HepG2 (cell line): ENCODE results near the gene CRADD. TPM values are rescaled to one million over a fixed set of nuclear protein-coding genes. Genes with fewer than 3 reads are reported as not detected.

Source experiments
- ZNF407 ChIP-seq: sonication (generic); formaldehyde crosslinking; IDR thresholded peaks from one replicate; pipeline ENCODE4 v1.5.1; 2020; ENCODE audit warnings: mild to moderate bottlenecking, missing genetic modification reagents; ENCODE audit errors: not compliant biosample characterization
- polyA plus RNA-seq, 8 experiments: library from polyadenylated mRNA; depleted of rRNA in 3 of 8; stranded (reverse) in 7 of 8; unstranded in 1 of 8; fragments of >200 nt; fragmentation: Illumina TruSeq in 4 of 8; extraction: Trizol in 4 of 8; gene quantifications; 2 replicates each; pipeline versions ENCODE4 v1.2.1 to v1.2.3, GENCODE V29; 2011 to 2016; ENCODE audit warnings: low read depth in 4 of 8, missing spikeins in 1 of 8, mixed read lengths in 1 of 8; ENCODE audit not compliant: insufficient read depth in 1 of 8
- total RNA-seq, 5 experiments: library from RNA; depleted of rRNA; stranded (reverse); fragments of >200 nt; fragmentation: Illumina TruSeq; extraction: Trizol; gene quantifications; 2 replicates each; pipeline ENCODE4 v1.2.3, GENCODE V29; 2016; ENCODE audit warnings: low read depth in 1 of 5

The CRADD gene
- total and polyA plus RNA-seq, 2 of the 13 experiments (the other 11 are each of a cell fraction or from before 2014, with no cell fraction given) = 12.4 to 18.8 TPM

- TF ChIP-seq ZNF407 (CRISPR knock-in tag) = no peak
These were observed 9.6 kb downstream of the CRADD start (continued) for GRCh38 chr12:93686572-93687356.
